Uterus (tissue), 4 donors: Measurements from ENCODE around the gene NEDD4L. TPM values are rescaled to one million over a fixed set of nuclear protein-coding genes. Genes with fewer than 3 reads are reported as not detected.

Experiments
- DNase-seq, 2 donors: peaks; one replicate each; pipeline ENCODE4 v3.0.0-alpha.2; 2019 to 2020
- H3K27ac ChIP-seq, 2 donors: fragments of 200-600 bp; sonication (generic); 1 replicate in 1 of 2; 2 replicates in 1 of 2; pipeline ENCODE4 v1.5.1; 2016 to 2018
- H3K27me3 ChIP-seq, 2 donors: fragments of 200-600 bp; sonication (generic); one replicate each; pipeline ENCODE4 v1.5.1; 2018 to 2019; ENCODE audit warnings: control low read depth in 1 of 2
- H3K36me3 ChIP-seq, 2 donors: fragments of 200-600 bp; sonication (generic); one replicate each; pipeline ENCODE4 v1.5.1; 2019; ENCODE audit warnings: control low read depth in 1 of 2
- H3K4me1 ChIP-seq, 2 donors: fragments of 200-600 bp; sonication (generic); one replicate each; pipeline ENCODE4 v1.5.1; 2018 to 2019; ENCODE audit warnings: control low read depth in 1 of 2
- H3K4me3 ChIP-seq, 2 donors: fragments of 200-600 bp; sonication (generic); 1 replicate in 1 of 2; 2 replicates in 1 of 2; pipeline ENCODE4 v1.5.1; 2018 to 2019; ENCODE audit warnings: mild to moderate bottlenecking in 1 of 2
- H3K9me3 ChIP-seq, 2 donors: fragments of 200-600 bp; sonication (generic); one replicate each; pipeline ENCODE4 v1.5.1; 2019; ENCODE audit warnings: control low read depth in 1 of 2
- POLR2A ChIP-seq, 2 donors: fragments of 450-650 bp; IDR thresholded peaks; one replicate each; pipeline ENCODE4 v1.6.1; 2016; ENCODE audit warnings: antibody characterized with exemption in 2 of 2, mild to moderate bottlenecking in 1 of 2, moderate library complexity in 1 of 2
- intact Hi-C: fragments of 100-400 bp; cut with DNase I; formaldehyde crosslinking; loops from one replicate; pipeline ENCODE4 v1.15.1; 2023; ENCODE audit warnings: low total_unique reads
- total RNA-seq, 4 donors: library from RNA; depleted of rRNA in 3 of 4; stranded (reverse); fragments of >200 nt in 3 of 4; gene quantifications; one replicate each; pipeline versions ENCODE4 v1.1.0 to v1.2.4, GENCODE V29; 2014 to 2023
- TF ChIP-seq, protein P1 (sequence below), 4 experiments: fragments of 200-600 bp in 2 of 4; fragments of 450-650 bp in 2 of 4; sonication (generic) in 2 of 4; IDR thresholded peaks; one replicate each; pipeline ENCODE4 v1.5.1; 2016 to 2019; ENCODE audit warnings: antibody characterized with exemption in 4 of 4, mild to moderate bottlenecking in 2 of 4, moderate library complexity in 1 of 4
- donor health status: DM: yes; HTN: yes; CAD: no.

Gene NEDD4L
- total RNA-seq, 4 donors from 2014 or later: 6.2 to 45.9 (median 32.3) TPM

DNA sequence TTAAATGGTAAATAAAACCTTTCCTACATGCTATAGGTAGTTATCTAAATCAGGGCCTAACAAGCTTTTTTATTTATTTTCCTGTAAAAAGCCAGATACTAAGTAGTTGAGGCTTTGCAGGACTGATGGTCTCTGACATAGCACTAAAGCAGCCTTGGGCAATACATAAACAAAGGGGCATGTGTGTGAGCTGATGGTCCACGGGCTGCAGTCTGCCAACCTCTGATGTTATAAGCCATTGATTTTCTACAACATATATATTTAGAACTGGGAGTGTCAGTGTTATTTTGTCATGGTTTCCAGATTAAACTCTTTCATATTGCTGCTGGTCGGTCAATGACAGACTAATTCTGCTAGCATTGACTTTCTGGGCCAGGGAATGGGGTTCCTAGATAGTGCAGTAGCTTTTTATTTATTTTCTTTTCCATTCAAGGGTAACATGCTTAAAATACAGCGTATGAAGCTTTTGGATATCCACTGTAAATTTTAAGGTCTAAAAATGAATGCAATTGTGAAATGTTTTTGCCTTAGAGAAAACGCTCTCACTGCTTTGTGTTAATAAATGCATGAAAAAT, 134.0 kb downstream of the NEDD4L start:
- H3K4me1 ChIP-seq: no peaks in the 10 kb centered on the region
- H3K4me3 ChIP-seq: no peak overlapping the region
- H3K27ac ChIP-seq: no peak overlapping the region
- H3K9me3 ChIP-seq: no peaks in the 10 kb centered on the region
- TF ChIP-seq, protein P1, sequence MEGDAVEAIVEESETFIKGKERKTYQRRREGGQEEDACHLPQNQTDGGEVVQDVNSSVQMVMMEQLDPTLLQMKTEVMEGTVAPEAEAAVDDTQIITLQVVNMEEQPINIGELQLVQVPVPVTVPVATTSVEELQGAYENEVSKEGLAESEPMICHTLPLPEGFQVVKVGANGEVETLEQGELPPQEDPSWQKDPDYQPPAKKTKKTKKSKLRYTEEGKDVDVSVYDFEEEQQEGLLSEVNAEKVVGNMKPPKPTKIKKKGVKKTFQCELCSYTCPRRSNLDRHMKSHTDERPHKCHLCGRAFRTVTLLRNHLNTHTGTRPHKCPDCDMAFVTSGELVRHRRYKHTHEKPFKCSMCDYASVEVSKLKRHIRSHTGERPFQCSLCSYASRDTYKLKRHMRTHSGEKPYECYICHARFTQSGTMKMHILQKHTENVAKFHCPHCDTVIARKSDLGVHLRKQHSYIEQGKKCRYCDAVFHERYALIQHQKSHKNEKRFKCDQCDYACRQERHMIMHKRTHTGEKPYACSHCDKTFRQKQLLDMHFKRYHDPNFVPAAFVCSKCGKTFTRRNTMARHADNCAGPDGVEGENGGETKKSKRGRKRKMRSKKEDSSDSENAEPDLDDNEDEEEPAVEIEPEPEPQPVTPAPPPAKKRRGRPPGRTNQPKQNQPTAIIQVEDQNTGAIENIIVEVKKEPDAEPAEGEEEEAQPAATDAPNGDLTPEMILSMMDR (IDR thresholded peaks at IDR 0.05): no peak
- TF ChIP-seq POLR2A (IDR thresholded peaks at IDR 0.05): no peak
- H3K36me3 ChIP-seq: no peaks in the 10 kb centered on the region
- intact Hi-C loops: no loop called here
- no peak for DNase-seq
- H3K27me3 ChIP-seq: no peaks in the 10 kb centered on the region

DNA sequence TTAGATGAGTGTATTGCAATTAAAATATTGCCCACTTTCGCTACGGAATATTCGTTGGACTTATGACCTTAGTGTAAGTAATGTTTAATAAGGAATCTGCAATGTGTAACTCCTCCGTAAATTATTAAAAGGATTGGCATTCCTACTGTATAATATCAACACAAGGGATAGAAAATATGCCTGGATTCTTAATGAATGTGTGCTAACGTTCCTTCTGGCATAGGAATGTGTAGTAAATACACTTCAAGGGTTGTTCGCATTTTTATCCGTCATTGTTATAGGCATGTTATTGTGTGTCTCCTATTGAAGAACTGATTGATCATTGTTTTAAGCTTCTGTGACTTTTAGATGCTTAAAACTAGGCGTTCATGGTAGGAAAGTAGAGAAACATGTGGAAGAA, 134.5 kb downstream of the NEDD4L start:
- Histone ChIP-seq H3K4me1 (no peaks in the 10 kb centered on the region), H3K4me3 (no peak overlapping the region), H3K9me3 (no peaks in the 10 kb centered on the region), H3K27ac (no peak overlapping the region), H3K27me3 (no peaks in the 10 kb centered on the region), H3K36me3 (no peaks in the 10 kb centered on the region)
- no peak for DNase-seq
- TF ChIP-seq POLR2A (IDR thresholded peaks at IDR 0.05): no peak
- TF ChIP-seq, protein P1 (IDR thresholded peaks at IDR 0.05): no peak
- intact Hi-C loops: no loop called here

DNA sequence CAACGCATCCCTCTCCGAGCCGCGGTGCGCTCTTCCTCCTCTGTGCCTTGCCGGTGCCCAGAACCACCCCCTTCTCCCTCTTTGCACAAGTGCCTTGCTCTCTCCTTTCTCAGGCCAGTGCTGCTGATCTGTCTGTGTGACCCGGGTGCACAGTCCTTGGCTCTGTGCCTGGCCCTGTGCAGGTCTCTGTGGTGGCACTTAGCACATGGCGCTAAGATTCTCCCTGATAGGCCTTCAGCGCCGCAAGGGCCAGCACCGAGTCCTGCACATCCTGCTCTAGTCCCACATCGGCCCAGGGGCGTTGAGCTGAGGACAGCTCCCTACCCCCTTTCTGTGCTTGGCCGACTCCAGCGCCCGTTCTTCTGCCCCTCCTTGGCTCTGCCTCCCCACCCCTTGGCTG, 136.1 kb downstream of the NEDD4L start:
- H3K36me3 ChIP-seq: no peaks in the 10 kb centered on the region
- TF ChIP-seq POLR2A (IDR thresholded peaks at IDR 0.05): no peak
- TF ChIP-seq, protein P1 (IDR thresholded peaks at IDR 0.05): no peak
- H3K27ac ChIP-seq: no peak overlapping the region
- no peak for DNase-seq
- H3K27me3 ChIP-seq: no peaks in the 10 kb centered on the region
- no peaks in the 10 kb centered on the region for H3K9me3 ChIP-seq
- no peaks in the 10 kb centered on the region for H3K4me1 ChIP-seq
- intact Hi-C loops: no loop called here
- H3K4me3 ChIP-seq: no peak overlapping the region

DNA sequence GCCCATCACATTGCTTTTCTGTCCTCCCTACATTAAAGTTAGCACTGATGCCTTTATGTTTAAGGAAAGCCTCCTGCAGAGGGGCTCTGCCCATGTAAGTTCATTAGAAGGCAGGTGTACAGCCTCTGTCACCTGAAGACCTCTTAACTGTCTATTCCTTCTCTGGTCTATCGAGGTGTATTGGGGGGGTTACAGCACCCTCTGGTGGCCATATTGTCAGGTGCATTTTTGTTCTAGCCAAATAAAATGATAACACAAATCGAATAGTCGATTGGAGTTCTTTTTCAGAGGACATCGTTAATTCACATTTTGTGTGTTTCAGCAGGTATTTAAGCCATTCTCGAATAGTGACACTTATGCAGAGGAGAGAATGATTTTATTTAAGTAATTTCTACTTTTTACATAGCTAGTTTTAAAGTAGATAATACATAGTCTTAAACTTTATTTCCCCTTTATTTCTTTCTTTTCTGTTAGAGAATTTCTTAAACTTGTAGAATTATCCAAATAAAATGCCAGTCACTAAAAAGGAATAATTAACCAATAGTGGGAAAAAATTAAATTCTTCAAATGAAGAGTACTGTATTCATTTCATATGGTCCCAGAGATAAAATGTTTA, 136.8 kb downstream of the NEDD4L start:
- Histone ChIP-seq H3K4me3 (no peak overlapping the region), H3K36me3 (no peaks in the 10 kb centered on the region), H3K9me3 (no peaks in the 10 kb centered on the region), H3K4me1 (no peaks in the 10 kb centered on the region), H3K27me3 (no peaks in the 10 kb centered on the region), H3K27ac (no peak overlapping the region)
- intact Hi-C loops: no loop called here
- TF ChIP-seq, protein P1 (IDR thresholded peaks at IDR 0.05): peak; percentile 49 to 70 (median 66)
- TF ChIP-seq POLR2A (IDR thresholded peaks at IDR 0.05): no peak
- DNase-seq: peak in 1 of 2 donors; percentile 40

DNA sequence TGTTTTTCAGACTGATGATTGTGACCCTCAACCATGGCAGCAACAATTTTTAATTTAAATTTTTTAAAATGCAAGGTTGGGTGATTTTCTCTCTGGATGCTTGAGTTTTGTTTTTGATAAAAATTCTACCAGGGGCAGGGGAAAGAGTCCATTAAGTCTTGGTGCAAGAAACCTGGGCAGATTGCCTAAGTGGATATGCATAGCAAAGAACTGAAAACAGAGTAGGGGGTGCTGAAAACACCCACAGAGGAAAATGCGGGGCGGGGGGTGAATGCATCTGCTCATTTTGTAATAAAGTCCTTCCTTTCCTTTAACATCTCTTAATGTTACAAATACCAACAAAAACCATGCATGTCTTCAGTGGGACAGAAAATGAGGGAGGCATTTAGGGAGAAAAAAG, 138.0 kb downstream of the NEDD4L start:
- no peak for DNase-seq
- Histone ChIP-seq H3K4me3 (no peak overlapping the region), H3K27ac (no peak overlapping the region), H3K9me3 (no peaks in the 10 kb centered on the region), H3K4me1 (no peaks in the 10 kb centered on the region), H3K36me3 (no peaks in the 10 kb centered on the region), H3K27me3 (no peaks in the 10 kb centered on the region)
- TF ChIP-seq POLR2A (IDR thresholded peaks at IDR 0.05): no peak
- TF ChIP-seq, protein P1 (IDR thresholded peaks at IDR 0.05): no peak
- intact Hi-C loops: no loop called here
